Measurements from ENCODE around the gene ETV1.

Gene ETV1

DNA sequence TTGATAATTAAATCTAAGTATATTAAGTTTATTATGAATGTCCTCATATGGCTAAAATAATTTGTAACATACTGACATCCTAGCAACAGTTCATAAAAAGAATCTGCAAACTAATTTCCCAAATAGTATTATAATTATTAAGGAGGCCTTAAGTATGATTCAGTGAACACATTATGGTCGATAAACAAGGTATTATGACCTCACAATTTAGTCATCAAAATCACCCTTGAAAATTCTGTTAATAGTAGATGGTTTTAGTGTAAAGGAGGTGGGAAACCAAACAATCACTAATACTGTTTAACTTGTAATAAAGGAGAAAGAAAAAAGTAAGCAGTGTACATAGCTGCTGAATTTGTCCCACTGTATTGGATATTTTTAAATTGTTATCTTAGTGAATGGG lies 2.1 kb downstream of the ETV1 start:
- Histone ChIP-seq H3K36me3 (ENCODE audit: control insufficient read depth in 1 of 2, insufficient read depth in 2 of 2, low read length in 2 of 2) (no peaks in the 10 kb centered on the region), H2BK120ac (ENCODE audit: insufficient read depth, low read length, poor library complexity) (no peak overlapping the region), H2AFZ (ENCODE audit: insufficient read depth, low read length, poor library complexity) (no peak overlapping the region), H3K23ac (ENCODE audit: low read length) (no peak overlapping the region), H3K18ac (ENCODE audit: low read length) (no peak overlapping the region), H4K91ac (ENCODE audit: low read depth, low read length) (no peak overlapping the region), H3K4me1 (ENCODE audit: control insufficient read depth in 1 of 2, insufficient read depth in 2 of 2, low read length in 2 of 2) (peaks cover 0 to 4% of the 10 kb centered on the region in 2 experiments), H3K4me2 (ENCODE audit: low read length) (no peak overlapping the region), H3K79me1 (ENCODE audit: low read length) (peaks cover 2% of the 10 kb centered on the region), H3K4ac (ENCODE audit: low read depth, low read length) (no peak overlapping the region), H3K27me3 (ENCODE audit: insufficient read depth, low read length) (no peaks in the 10 kb centered on the region), H3K9me3 (ENCODE audit: insufficient read depth, low read depth, low read length) (no peaks in the 10 kb centered on the region), H4K8ac (ENCODE audit: low read depth, low read length) (no peak overlapping the region), H3K9ac (ENCODE audit: low read length) (no peak overlapping the region), H3K14ac (ENCODE audit: low read length) (no peak overlapping the region), H4K12ac (ENCODE audit: low read depth, low read length) (no peak overlapping the region), H3K27ac (ENCODE audit: low read depth, low read length) (no peak overlapping the region), H2BK5ac (ENCODE audit: low read depth, low read length, poor library complexity) (no peak overlapping the region), H3K4me3 (ENCODE audit: low read depth, low read length) (no peak overlapping the region), H2BK12ac (ENCODE audit: low read length) (no peak overlapping the region), H2AK5ac (ENCODE audit: low read length) (no peak overlapping the region), H3K79me2 (ENCODE audit: control insufficient read depth, insufficient read depth, low read length, poor library complexity) (no peaks in the 10 kb centered on the region)
- no peak for DNase-seq
- WGBS (ENCODE audit: extremely low coverage, insufficient coverage, insufficient read length): no CpG with 5 or more reads among the region's 1 CpG

- no peak for DNase-seq
- no CpG with 5 or more reads among the region's 2 CpGs for WGBS (ENCODE audit: extremely low coverage, insufficient coverage, insufficient read length)
Measured at GRCh38 chr7:13986208-13986607, 3.3 kb downstream of the ETV1 start.

DNA sequence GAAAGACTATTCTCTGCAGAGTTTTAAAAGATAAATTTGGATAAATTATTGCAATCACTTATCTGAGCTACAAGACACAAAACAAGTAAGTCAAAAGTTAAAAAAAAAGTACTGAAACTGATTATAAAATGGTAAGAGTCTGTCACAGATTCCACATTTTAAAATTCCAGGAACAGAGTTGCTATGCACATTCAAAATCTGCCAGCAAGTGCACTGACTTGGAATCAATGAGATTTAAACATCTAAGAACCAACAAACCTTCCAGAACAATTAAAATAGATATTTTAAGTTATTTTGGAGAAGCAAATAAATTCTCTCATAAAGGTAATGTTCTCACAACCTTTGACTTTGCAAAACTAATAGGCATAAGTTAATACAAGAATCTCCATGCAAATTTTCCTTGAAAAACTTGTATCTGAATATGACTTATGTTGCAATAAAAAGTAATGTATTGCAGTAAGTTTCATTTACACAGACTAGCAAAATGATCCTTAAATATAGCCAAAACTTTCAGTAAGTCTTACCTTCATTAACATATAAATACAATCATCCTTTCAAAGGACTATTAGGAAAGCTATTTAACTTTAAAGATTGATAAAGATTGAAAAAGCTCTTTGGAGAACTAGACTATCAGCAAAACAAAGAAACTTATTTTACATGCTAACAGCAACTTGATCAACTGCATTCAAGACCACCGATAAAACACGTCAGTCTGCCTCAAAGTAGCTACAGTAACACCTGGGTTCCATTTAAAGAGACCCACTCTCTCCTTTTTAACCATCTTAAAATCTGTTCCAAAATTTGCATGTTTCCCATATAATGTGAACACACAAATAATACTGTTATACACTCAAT lies 4.4 kb downstream of the ETV1 start:
- Histone ChIP-seq H3K79me2 (ENCODE audit: control insufficient read depth, insufficient read depth, low read length, poor library complexity) (no peaks in the 10 kb centered on the region), H2AK5ac (ENCODE audit: low read length) (no peak overlapping the region), H3K4me3 (ENCODE audit: low read depth, low read length) (no peak overlapping the region), H3K18ac (ENCODE audit: low read length) (no peak overlapping the region), H3K4me1 (ENCODE audit: control insufficient read depth in 1 of 2, insufficient read depth in 2 of 2, low read length in 2 of 2) (peaks cover 0 to 2% of the 10 kb centered on the region in 2 experiments), H3K23ac (ENCODE audit: low read length) (no peak overlapping the region), H2BK5ac (ENCODE audit: low read depth, low read length, poor library complexity) (no peak overlapping the region), H3K4me2 (ENCODE audit: low read length) (no peak overlapping the region), H2BK12ac (ENCODE audit: low read length) (no peak overlapping the region), H4K8ac (ENCODE audit: low read depth, low read length) (no peak overlapping the region), H3K27me3 (ENCODE audit: insufficient read depth, low read length) (no peaks in the 10 kb centered on the region), H3K36me3 (ENCODE audit: control insufficient read depth in 1 of 2, insufficient read depth in 2 of 2, low read length in 2 of 2) (no peaks in the 10 kb centered on the region), H3K9me3 (ENCODE audit: insufficient read depth, low read depth, low read length) (no peaks in the 10 kb centered on the region), H3K27ac (ENCODE audit: low read depth, low read length) (no peak overlapping the region), H3K79me1 (ENCODE audit: low read length) (no peaks in the 10 kb centered on the region), H4K12ac (ENCODE audit: low read depth, low read length) (no peak overlapping the region), H2BK120ac (ENCODE audit: insufficient read depth, low read length, poor library complexity) (no peak overlapping the region), H2AFZ (ENCODE audit: insufficient read depth, low read length, poor library complexity) (no peak overlapping the region), H3K9ac (ENCODE audit: low read length) (no peak overlapping the region), H3K14ac (ENCODE audit: low read length) (no peak overlapping the region), H3K4ac (ENCODE audit: low read depth, low read length) (no peak overlapping the region), H4K91ac (ENCODE audit: low read depth, low read length) (no peak overlapping the region)
- DNase-seq: no peak
- WGBS (ENCODE audit: extremely low coverage, insufficient coverage, insufficient read length): no CpG with 5 or more reads among the region's 2 CpGs

More at GRCh38 chr7:13986208-13986607, 3.3 kb downstream of the ETV1 start:
- no peak overlapping the region for H3K4ac ChIP-seq (ENCODE audit: low read depth, low read length)
- H4K8ac ChIP-seq (ENCODE audit: low read depth, low read length): no peak overlapping the region
- no peaks in the 10 kb centered on the region for H3K27me3 ChIP-seq (ENCODE audit: insufficient read depth, low read length)
- no peak overlapping the region for H3K18ac ChIP-seq (ENCODE audit: low read length)
- no peak overlapping the region for H3K4me3 ChIP-seq (ENCODE audit: low read depth, low read length)
- peaks cover 0 to 4% of the 10 kb centered on the region in 2 experiments for H3K4me1 ChIP-seq (ENCODE audit: control insufficient read depth in 1 of 2, insufficient read depth in 2 of 2, low read length in 2 of 2)
- H3K79me2 ChIP-seq (ENCODE audit: control insufficient read depth, insufficient read depth, low read length, poor library complexity): no peaks in the 10 kb centered on the region
- no peak overlapping the region for H4K91ac ChIP-seq (ENCODE audit: low read depth, low read length)
- H3K9ac ChIP-seq (ENCODE audit: low read length): no peak overlapping the region
- no peaks in the 10 kb centered on the region for H3K9me3 ChIP-seq (ENCODE audit: insufficient read depth, low read depth, low read length)
- no peak overlapping the region for H2BK120ac ChIP-seq (ENCODE audit: insufficient read depth, low read length, poor library complexity)
- no peaks in the 10 kb centered on the region for H3K79me1 ChIP-seq (ENCODE audit: low read length)
- H3K23ac ChIP-seq (ENCODE audit: low read length): no peak overlapping the region
- H2BK12ac ChIP-seq (ENCODE audit: low read length): no peak overlapping the region
- no peaks in the 10 kb centered on the region for H3K36me3 ChIP-seq (ENCODE audit: control insufficient read depth in 1 of 2, insufficient read depth in 2 of 2, low read length in 2 of 2)
- no peak overlapping the region for H3K4me2 ChIP-seq (ENCODE audit: low read length)
- H2BK5ac ChIP-seq (ENCODE audit: low read depth, low read length, poor library complexity): no peak overlapping the region
- H3K14ac ChIP-seq (ENCODE audit: low read length): no peak overlapping the region
- H2AK5ac ChIP-seq (ENCODE audit: low read length): no peak overlapping the region
- H4K12ac ChIP-seq (ENCODE audit: low read depth, low read length): no peak overlapping the region
- no peak overlapping the region for H3K27ac ChIP-seq (ENCODE audit: low read depth, low read length)
- no peak overlapping the region for H2AFZ ChIP-seq (ENCODE audit: insufficient read depth, low read length, poor library complexity)

GRCh38 chr7:13984061-13984460 lies 5.4 kb downstream of the ETV1 start:
- H2AK5ac ChIP-seq (ENCODE audit: low read length): no peak overlapping the region
- H3K27ac ChIP-seq (ENCODE audit: low read depth, low read length): no peak overlapping the region
- no peaks in the 10 kb centered on the region for H3K4me1 ChIP-seq (ENCODE audit: control insufficient read depth in 1 of 2, insufficient read depth in 2 of 2, low read length in 2 of 2)
- no peak overlapping the region for H2BK5ac ChIP-seq (ENCODE audit: low read depth, low read length, poor library complexity)
- H3K4ac ChIP-seq (ENCODE audit: low read depth, low read length): no peak overlapping the region
- no peaks in the 10 kb centered on the region for H3K36me3 ChIP-seq (ENCODE audit: control insufficient read depth in 1 of 2, insufficient read depth in 2 of 2, low read length in 2 of 2)
- no peak overlapping the region for H3K9ac ChIP-seq (ENCODE audit: low read length)
- no peak overlapping the region for H4K91ac ChIP-seq (ENCODE audit: low read depth, low read length)
- no peak overlapping the region for H3K23ac ChIP-seq (ENCODE audit: low read length)
- H3K18ac ChIP-seq (ENCODE audit: low read length): no peak overlapping the region
- no peak overlapping the region for H2BK120ac ChIP-seq (ENCODE audit: insufficient read depth, low read length, poor library complexity)
- H2AFZ ChIP-seq (ENCODE audit: insufficient read depth, low read length, poor library complexity): no peak overlapping the region
- H2BK12ac ChIP-seq (ENCODE audit: low read length): no peak overlapping the region
- no peak overlapping the region for H3K14ac ChIP-seq (ENCODE audit: low read length)
- no peaks in the 10 kb centered on the region for H3K27me3 ChIP-seq (ENCODE audit: insufficient read depth, low read length)
- WGBS (ENCODE audit: extremely low coverage, insufficient coverage, insufficient read length): no CpG with 5 or more reads among the region's 3 CpGs
- no peaks in the 10 kb centered on the region for H3K79me2 ChIP-seq (ENCODE audit: control insufficient read depth, insufficient read depth, low read length, poor library complexity)
- no peak overlapping the region for H4K12ac ChIP-seq (ENCODE audit: low read depth, low read length)
- H3K79me1 ChIP-seq (ENCODE audit: low read length): no peaks in the 10 kb centered on the region
- H4K8ac ChIP-seq (ENCODE audit: low read depth, low read length): no peak overlapping the region
- no peaks in the 10 kb centered on the region for H3K9me3 ChIP-seq (ENCODE audit: insufficient read depth, low read depth, low read length)
- H3K4me3 ChIP-seq (ENCODE audit: low read depth, low read length): no peak overlapping the region
- no peak overlapping the region for H3K4me2 ChIP-seq (ENCODE audit: low read length)
- no peak for DNase-seq

All from trophoblast cell (in vitro differentiated cells and primary cell).